ENCODE data around the gene SULT1E1.
A peak's percentile ranks its signal among the peaks of the same experiment; 100 is the strongest.

SULT1E1 gene

GRCh38 chr4:69860052-69860451, at the start of gene SULT1E1:
TSS of gene SULT1E1 (minus strand) at chr4:69860145. CDS start at chr4:69857644, 2,501 bp downstream.
- DNase-seq (ENCODE audit: low read depth, low spot score) = no peak

GRCh38 chr4:69909195-69909594, 49.2 kb upstream of the SULT1E1 start:
- DNase-seq (ENCODE audit: low read depth, low spot score) = no peak

GRCh38 chr4:69907151-69907550, 47.2 kb upstream of the SULT1E1 start:
- no peak for DNase-seq (ENCODE audit: low read depth, low spot score)

- DNase-seq (ENCODE audit: low read depth, low spot score) = no peak
These were observed 36.7 kb upstream of the SULT1E1 start for GRCh38 chr4:69896530-69897116.

- no peak for DNase-seq (ENCODE audit: low read depth, low spot score)
These were observed 34.8 kb upstream of the SULT1E1 start for GRCh38 chr4:69894721-69895120.

- no peak for DNase-seq (ENCODE audit: low read depth, low spot score)
These were observed 34.2 kb upstream of the SULT1E1 start for GRCh38 chr4:69894186-69894585.

- DNase-seq (ENCODE audit: low read depth, low spot score) = no peak
These were observed 28.4 kb upstream of the SULT1E1 start for GRCh38 chr4:69888336-69888735.

- DNase-seq (ENCODE audit: low read depth, low spot score) = no peak
These were observed 22.2 kb upstream of the SULT1E1 start for GRCh38 chr4:69882150-69882549.

- peak; percentile 15 for DNase-seq (ENCODE audit: low read depth, low spot score)
These were observed 21.3 kb upstream of the SULT1E1 start for GRCh38 chr4:69881173-69881773.

GRCh38 chr4:69878250-69878649, 18.3 kb upstream of the SULT1E1 start:
- DNase-seq (ENCODE audit: low read depth, low spot score) = no peak

- no peak for DNase-seq (ENCODE audit: low read depth, low spot score)
These were observed 17.5 kb upstream of the SULT1E1 start for GRCh38 chr4:69877453-69877852.

- DNase-seq (ENCODE audit: low read depth, low spot score) = no peak
These were observed 16.1 kb upstream of the SULT1E1 start for GRCh38 chr4:69876071-69876470.

- DNase-seq (ENCODE audit: low read depth, low spot score) = no peak
These were observed 15.6 kb upstream of the SULT1E1 start for GRCh38 chr4:69875576-69875975.

- no peak for DNase-seq (ENCODE audit: low read depth, low spot score)
These were observed 14.6 kb upstream of the SULT1E1 start for GRCh38 chr4:69874507-69874906.

GRCh38 chr4:69861756-69862155, 1.8 kb upstream of the SULT1E1 start:
- no peak for DNase-seq (ENCODE audit: low read depth, low spot score)

GRCh38 chr4:69860521-69861298, 765 bp upstream of the SULT1E1 start:
- DNase-seq (ENCODE audit: low read depth, low spot score) = no peak

- no peak for DNase-seq (ENCODE audit: low read depth, low spot score)
These were observed 732 bp downstream of the SULT1E1 start for GRCh38 chr4:69859140-69859685.

- DNase-seq (ENCODE audit: low read depth, low spot score) = no peak
These were observed 1.3 kb downstream of the SULT1E1 start for GRCh38 chr4:69858690-69859089.

- no peak for DNase-seq (ENCODE audit: low read depth, low spot score)
These were observed 4.1 kb downstream of the SULT1E1 start for GRCh38 chr4:69855822-69856221.

GRCh38 chr4:69849969-69850368, 10.0 kb downstream of the SULT1E1 start:
- no peak for DNase-seq (ENCODE audit: low read depth, low spot score)

GRCh38 chr4:69849297-69849696, 10.6 kb downstream of the SULT1E1 start:
- no peak for DNase-seq (ENCODE audit: low read depth, low spot score)

- DNase-seq (ENCODE audit: low read depth, low spot score) = no peak
These were observed 11.9 kb downstream of the SULT1E1 start for GRCh38 chr4:69848028-69848427.

- DNase-seq (ENCODE audit: low read depth, low spot score) = no peak
These were observed 16.0 kb downstream of the SULT1E1 start for GRCh38 chr4:69843932-69844331.
